GM23248 (cell line): ENCODE data around the gene P3R3URF.

Experiments used
- EZH2 ChIP-seq: fragments of 200-600 bp; sonication (generic); IDR thresholded peaks from 2 replicates; pipeline ENCODE4 v1.6.1; 2018; ENCODE audit warnings: antibody characterized with exemption, mild to moderate bottlenecking; ENCODE audit not compliant: insufficient read depth, poor library complexity, severe bottlenecking
- EZH2phosphoT487 ChIP-seq: fragments of 200-600 bp; sonication (generic); IDR thresholded peaks from 2 replicates; pipeline ENCODE4 v1.6.1; 2018; ENCODE audit warnings: antibody characterized with exemption, moderate library complexity, mild to moderate bottlenecking, low read depth; ENCODE audit not compliant: insufficient read depth

DNA sequence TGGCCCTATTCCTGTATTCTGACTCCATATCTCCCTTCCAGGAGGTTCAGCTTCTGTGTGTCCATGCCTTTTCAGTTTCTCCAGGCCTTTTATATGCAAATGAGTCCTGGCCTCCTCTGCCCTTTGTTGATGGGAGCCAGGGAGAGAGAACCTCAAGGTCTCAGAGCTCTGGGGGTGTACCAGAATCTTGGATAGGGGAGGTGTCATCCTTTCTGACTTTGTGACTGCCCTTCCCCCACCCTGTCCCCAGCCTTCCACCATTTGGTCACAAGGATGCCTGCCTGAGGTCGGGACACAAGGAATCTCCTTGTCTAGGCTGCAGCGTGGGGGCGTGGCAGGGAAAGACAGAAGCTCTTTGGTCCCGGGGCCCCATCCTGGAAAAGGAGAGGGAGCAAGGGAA is 45.5 kb upstream of the P3R3URF start:
- no peak for TF ChIP-seq EZH2
- no peak for TF ChIP-seq EZH2phosphoT487
